Mucosa of descending colon (tissue), 3 donors: ENCODE measurements around the gene MYOM3. TPM values are rescaled to one million over a fixed set of nuclear protein-coding genes. Genes with fewer than 3 reads are reported as not detected.

ENCODE experiments used
- ATAC-seq: fragments of 200-7000 bp; cut with Tn5 transposase; one replicate; pipeline ENCODE4 v1.9.1; 2020; ENCODE audit warnings: mild to moderate bottlenecking, moderate library complexity
- DNase-seq, 3 donors: peaks; one replicate each; pipeline ENCODE4 v3.0.0-alpha.2; 2020
- H3K36me3 ChIP-seq: fragments of 200-600 bp; one replicate; pipeline ENCODE4 v1.8.0; 2021; ENCODE audit warnings: low read depth, mild to moderate bottlenecking
- H3K4me1 ChIP-seq: fragments of 200-600 bp; one replicate; pipeline ENCODE4 v1.8.0; 2021; ENCODE audit warnings: low read depth, mild to moderate bottlenecking
- H3K4me3 ChIP-seq: fragments of 200-600 bp; one replicate; pipeline ENCODE4 v1.8.0; 2021; ENCODE audit warnings: mild to moderate bottlenecking
- H3K9me3 ChIP-seq: fragments of 200-600 bp; one replicate; pipeline ENCODE4 v1.8.0; 2021; ENCODE audit warnings: mild to moderate bottlenecking
- intact Hi-C, 2 donors: fragments of 100-400 bp; cut with DNase I in 1 of 2; cut with micrococcal nuclease in 1 of 2; formaldehyde crosslinking; loops; one replicate each; pipeline versions ENCODE4 v1.11.0 to v1.11.1; 2022; cut with DNase I, micrococcal nuclease
- total RNA-seq, 3 donors: library from RNA; stranded (reverse); fragmentation: NEBNext Ultra II Directional in 2 of 3; extraction: Animal tissue kit (Norgen Biotek cat#: 25700) in 2 of 3; gene quantifications; one replicate each; pipeline versions ENCODE4 v1.2.1 to v1.2.4, GENCODE V29; 2021 to 2023
- TF ChIP-seq, protein P1 (sequence below): fragments of 200-600 bp; IDR thresholded peaks from one replicate; pipeline ENCODE4 v1.8.0; 2022; ENCODE audit warnings: antibody characterized with exemption, mild to moderate bottlenecking
- donor health status: DM: no; HTN: no; CAD: no; lungs with moderate emphysema.
- donor health status: DM: no; HTN: no; CAD: no.
- donor health status: DM: no; HTN: yes; CAD: no.

Gene MYOM3
- total RNA-seq, 3 donors from 2014 or later = 2.6 to 3.4 (median 2.7) TPM

- no peaks in the 10 kb centered on the region for H3K36me3 ChIP-seq
- no peak overlapping the region for H3K4me3 ChIP-seq
- ATAC-seq (peak; percentile 59), DNase-seq (peak; percentile 56 to 77 (median 57))
- no peaks in the 10 kb centered on the region for H3K9me3 ChIP-seq
- TF ChIP-seq, protein P1, sequence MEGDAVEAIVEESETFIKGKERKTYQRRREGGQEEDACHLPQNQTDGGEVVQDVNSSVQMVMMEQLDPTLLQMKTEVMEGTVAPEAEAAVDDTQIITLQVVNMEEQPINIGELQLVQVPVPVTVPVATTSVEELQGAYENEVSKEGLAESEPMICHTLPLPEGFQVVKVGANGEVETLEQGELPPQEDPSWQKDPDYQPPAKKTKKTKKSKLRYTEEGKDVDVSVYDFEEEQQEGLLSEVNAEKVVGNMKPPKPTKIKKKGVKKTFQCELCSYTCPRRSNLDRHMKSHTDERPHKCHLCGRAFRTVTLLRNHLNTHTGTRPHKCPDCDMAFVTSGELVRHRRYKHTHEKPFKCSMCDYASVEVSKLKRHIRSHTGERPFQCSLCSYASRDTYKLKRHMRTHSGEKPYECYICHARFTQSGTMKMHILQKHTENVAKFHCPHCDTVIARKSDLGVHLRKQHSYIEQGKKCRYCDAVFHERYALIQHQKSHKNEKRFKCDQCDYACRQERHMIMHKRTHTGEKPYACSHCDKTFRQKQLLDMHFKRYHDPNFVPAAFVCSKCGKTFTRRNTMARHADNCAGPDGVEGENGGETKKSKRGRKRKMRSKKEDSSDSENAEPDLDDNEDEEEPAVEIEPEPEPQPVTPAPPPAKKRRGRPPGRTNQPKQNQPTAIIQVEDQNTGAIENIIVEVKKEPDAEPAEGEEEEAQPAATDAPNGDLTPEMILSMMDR = no peak
- H3K4me1 ChIP-seq = peaks cover 36% of the 10 kb centered on the region
- intact Hi-C loops = no loop called here
Observed at GRCh38 chr1:24117722-24118409, 5.9 kb upstream of the MYOM3 start.

- intact Hi-C loops = no loop called here
- no peak for ATAC-seq
- TF ChIP-seq, protein P1 = no peak
Observed at GRCh38 chr1:24117132-24117531, 5.2 kb upstream of the MYOM3 start.

GRCh38 chr1:24114753-24115152 lies 2.8 kb upstream of the MYOM3 start:
- ATAC-seq (no peak), DNase-seq (peak in 1 of 3 donors; percentile 13)
- intact Hi-C loops = no loop called here
- Histone ChIP-seq H3K36me3 (no peaks in the 10 kb centered on the region), H3K9me3 (no peaks in the 10 kb centered on the region), H3K4me1 (peaks cover 24% of the 10 kb centered on the region), H3K4me3 (no peak overlapping the region)
- TF ChIP-seq, protein P1 = no peak

More at GRCh38 chr1:24117132-24117531, 5.2 kb upstream of the MYOM3 start:
- H3K4me3 ChIP-seq = no peak overlapping the region
- peaks cover 36% of the 10 kb centered on the region for H3K4me1 ChIP-seq
- DNase-seq = no peak
- no peaks in the 10 kb centered on the region for H3K36me3 ChIP-seq
- no peaks in the 10 kb centered on the region for H3K9me3 ChIP-seq

- Histone ChIP-seq H3K4me1 (peaks cover 23% of the 10 kb centered on the region), H3K36me3 (no peaks in the 10 kb centered on the region), H3K9me3 (no peaks in the 10 kb centered on the region), H3K4me3 (no peak overlapping the region)
- DNase-seq (no peak), ATAC-seq (no peak)
- intact Hi-C loops = no loop called here
- TF ChIP-seq, protein P1 = no peak
Observed at GRCh38 chr1:24113641-24114033, 1.7 kb upstream of the MYOM3 start.

GRCh38 chr1:24111262-24111995 lies 506 bp downstream of the MYOM3 start:
- H3K4me1 ChIP-seq = peaks cover 9% of the 10 kb centered on the region
- intact Hi-C loops = no loop called here
- TF ChIP-seq, protein P1 = no peak
- DNase-seq (no peak), ATAC-seq (no peak)
- H3K4me3 ChIP-seq = no peak overlapping the region
- no peaks in the 10 kb centered on the region for H3K36me3 ChIP-seq
- H3K9me3 ChIP-seq = no peaks in the 10 kb centered on the region
